Pancreas (tissue), 10 donors: Measurements from ENCODE around the gene MAP3K7. TPM values are rescaled to one million over a fixed set of nuclear protein-coding genes. Genes with fewer than 3 reads are reported as not detected.

Experiments used
- ATAC-seq, 4 donors: fragments of 200-7000 bp; cut with Tn5 transposase; one replicate each; pipeline versions ENCODE4 v1.8.0 to v1.9.1; 2020; ENCODE audit warnings: mild to moderate bottlenecking in 4 of 4, moderate library complexity in 4 of 4
- DNase-seq, 6 donors: peaks; one replicate each; pipeline ENCODE4 v3.0.0-alpha.2; 2020
- FAIRE-seq: peaks from 2 replicates; lab custom pipeline; 2012; peaks lifted over from hg19 to GRCh38; lab: Jason Lieb, UNC
- H3K27ac ChIP-seq, 4 donors: fragments of 200-600 bp; sonication (generic); 1 replicate in 3 of 4; 2 replicates in 1 of 4; pipeline versions ENCODE4 v1.5.0 to v1.8.0; 2020
- H3K27me3 ChIP-seq, 4 donors: fragments of 200-600 bp; one replicate each; pipeline ENCODE4 v1.8.0; 2021
- H3K36me3 ChIP-seq, 3 donors: fragments of 200-600 bp; sonication (generic) in 1 of 3; one replicate each; pipeline versions ENCODE4 v1.5.0 to v1.8.0; 2020 to 2021
- H3K4me1 ChIP-seq, 3 donors: fragments of 200-600 bp; one replicate each; pipeline ENCODE4 v1.8.0; 2021
- H3K4me3 ChIP-seq, 4 donors: fragments of 200-600 bp; sonication (generic) in 2 of 4; one replicate each; pipeline versions ENCODE4 v1.5.0 to v1.8.0; 2020 to 2021
- H3K9me3 ChIP-seq, 4 donors: fragments of 200-600 bp; one replicate each; pipeline ENCODE4 v1.8.0; 2021
- WGBS, 2 donors: extraction: QIAGEN DNeasy Blood & Tissue Kit; methylation state at CpG; one replicate each; pipeline ENCODE4 v1.1.7; 2013; 5-methylcytosine and 5-hydroxymethylcytosine counted together
- intact Hi-C, 3 donors: fragments of 100-400 bp; cut with DNase I; formaldehyde crosslinking; loops; one replicate each; pipeline versions ENCODE4 v1.11.1 to v1.14.2; 2022
- polyA plus RNA-seq, 2 donors: library from polyadenylated mRNA; stranded (reverse); fragments of 200-250 nt; gene quantifications; one replicate each; pipeline ENCODE4 v1.2.3, GENCODE V29; 2013
- total RNA-seq, 6 donors: library from RNA; stranded (reverse); fragmentation: NEBNext Ultra II Directional in 4 of 6; extraction: Animal tissue kit (Norgen Biotek cat#: 25700) in 4 of 6; gene quantifications; one replicate each; pipeline versions ENCODE4 v1.2.1 to v1.2.4, GENCODE V29; 2021 to 2023
- TF ChIP-seq, protein P1 (sequence below), 4 donors: fragments of 200-600 bp; sonication (generic) in 3 of 4; IDR thresholded peaks; one replicate each; pipeline versions ENCODE4 v1.5.0 to v1.8.0; 2021; ENCODE audit warnings: antibody characterized with exemption in 4 of 4
- donor health status: healthy with polysubstance abuse.
- donor health status: DM: no; HTN: no; CAD: no; lungs with moderate emphysema.
- donor health status: DM: no; HTN: no; CAD: no.
- donor health status: control.
- donor health status: control.
- donor health status: Bipolar disorder and iron deficiency.
- donor health status: DM: yes; HTN: yes; CAD: no.
- donor health status: DM: no; HTN: no; CAD: no.
- donor health status: DM: no; HTN: no; CAD: no.
- donor health status: DM: yes; HTN: yes; CAD: no.

The MAP3K7 gene
- total and polyA plus RNA-seq, 8 donors = 4.9 to 13.2 (median 7.4) TPM

DNA sequence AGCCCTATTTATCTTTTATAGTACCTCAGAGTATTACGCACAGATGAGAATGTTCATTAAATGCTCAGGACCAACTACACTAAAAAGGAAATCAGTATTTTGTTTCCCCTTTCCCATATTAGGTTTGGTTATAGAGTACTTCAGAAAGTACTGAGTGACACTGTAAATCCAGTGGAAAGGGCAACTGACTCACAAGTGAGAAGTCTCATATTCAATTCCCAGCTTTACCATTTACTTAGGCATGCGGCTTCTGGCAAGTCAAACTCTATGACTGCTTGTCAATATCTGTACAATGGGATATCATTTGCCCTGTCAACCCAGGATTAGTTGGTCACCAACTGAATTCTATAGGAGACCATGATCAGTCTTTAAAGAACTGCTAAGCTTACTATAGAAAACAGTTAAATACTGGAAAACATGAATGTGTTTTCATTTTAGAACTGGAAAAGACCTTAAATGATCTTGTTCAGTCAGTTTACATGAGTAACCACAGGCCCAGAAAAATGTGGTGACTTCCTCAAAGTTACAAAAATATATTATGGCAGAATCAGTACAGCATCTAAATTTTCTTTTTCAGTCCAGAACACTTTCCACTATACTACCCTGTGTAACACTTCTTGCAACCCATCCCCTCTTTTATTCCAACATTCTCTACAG is 3.6 kb downstream of the MAP3K7 start:
- FAIRE-seq (no peak), ATAC-seq (no peak)
- TF ChIP-seq, protein P1, sequence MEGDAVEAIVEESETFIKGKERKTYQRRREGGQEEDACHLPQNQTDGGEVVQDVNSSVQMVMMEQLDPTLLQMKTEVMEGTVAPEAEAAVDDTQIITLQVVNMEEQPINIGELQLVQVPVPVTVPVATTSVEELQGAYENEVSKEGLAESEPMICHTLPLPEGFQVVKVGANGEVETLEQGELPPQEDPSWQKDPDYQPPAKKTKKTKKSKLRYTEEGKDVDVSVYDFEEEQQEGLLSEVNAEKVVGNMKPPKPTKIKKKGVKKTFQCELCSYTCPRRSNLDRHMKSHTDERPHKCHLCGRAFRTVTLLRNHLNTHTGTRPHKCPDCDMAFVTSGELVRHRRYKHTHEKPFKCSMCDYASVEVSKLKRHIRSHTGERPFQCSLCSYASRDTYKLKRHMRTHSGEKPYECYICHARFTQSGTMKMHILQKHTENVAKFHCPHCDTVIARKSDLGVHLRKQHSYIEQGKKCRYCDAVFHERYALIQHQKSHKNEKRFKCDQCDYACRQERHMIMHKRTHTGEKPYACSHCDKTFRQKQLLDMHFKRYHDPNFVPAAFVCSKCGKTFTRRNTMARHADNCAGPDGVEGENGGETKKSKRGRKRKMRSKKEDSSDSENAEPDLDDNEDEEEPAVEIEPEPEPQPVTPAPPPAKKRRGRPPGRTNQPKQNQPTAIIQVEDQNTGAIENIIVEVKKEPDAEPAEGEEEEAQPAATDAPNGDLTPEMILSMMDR (IDR thresholded peaks at IDR 0.05) = no peak

DNA sequence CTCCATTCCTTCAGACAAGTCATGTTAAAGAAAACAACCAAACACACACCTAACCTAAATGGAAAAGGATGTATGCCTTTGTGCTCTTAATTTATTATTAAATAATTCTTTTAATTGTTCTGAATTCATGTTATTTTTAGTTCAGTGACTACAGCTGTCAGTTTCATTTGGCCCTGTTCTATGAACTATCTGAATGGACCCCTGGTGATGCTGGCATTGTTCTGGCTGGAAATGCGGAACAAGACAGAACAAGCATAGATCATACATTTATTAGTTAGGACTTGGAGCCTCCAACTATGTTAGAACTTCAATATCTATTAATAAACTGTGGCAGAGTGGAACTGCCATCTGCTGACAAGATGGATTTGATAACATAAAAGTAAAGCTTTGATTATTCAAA is 5.7 kb downstream of the MAP3K7 start:
- no peaks in the 10 kb centered on the region for H3K36me3 ChIP-seq
- no peaks in the 10 kb centered on the region for H3K9me3 ChIP-seq
- WGBS, 2 donors = 96 to 98% methylated on average over 1 of the region's 1 CpG
- intact Hi-C loops = no loop called here
- no peak for DNase-seq
- no peak for FAIRE-seq
- TF ChIP-seq, protein P1 (IDR thresholded peaks at IDR 0.05) = no peak
- no peak overlapping the region for H3K4me3 ChIP-seq
- H3K4me1 ChIP-seq = peaks cover 6 to 13% (median 10%) of the 10 kb centered on the region in 3 donors
- H3K27me3 ChIP-seq = no peaks in the 10 kb centered on the region
- no peak overlapping the region for H3K27ac ChIP-seq
- ATAC-seq = no peak

More for the DNA sequence above, 3.6 kb downstream of the MAP3K7 start:
- DNase-seq = no peak
- Histone ChIP-seq H3K27ac (no peak overlapping the region), H3K9me3 (no peaks in the 10 kb centered on the region), H3K27me3 (no peaks in the 10 kb centered on the region), H3K4me1 (peaks cover 11 to 14% (median 13%) of the 10 kb centered on the region in 3 donors), H3K36me3 (no peaks in the 10 kb centered on the region), H3K4me3 (no peak overlapping the region)
- WGBS, 2 donors = 93 to 98% methylated on average over 2 of the region's 2 CpGs
- intact Hi-C loops = no loop called here

DNA sequence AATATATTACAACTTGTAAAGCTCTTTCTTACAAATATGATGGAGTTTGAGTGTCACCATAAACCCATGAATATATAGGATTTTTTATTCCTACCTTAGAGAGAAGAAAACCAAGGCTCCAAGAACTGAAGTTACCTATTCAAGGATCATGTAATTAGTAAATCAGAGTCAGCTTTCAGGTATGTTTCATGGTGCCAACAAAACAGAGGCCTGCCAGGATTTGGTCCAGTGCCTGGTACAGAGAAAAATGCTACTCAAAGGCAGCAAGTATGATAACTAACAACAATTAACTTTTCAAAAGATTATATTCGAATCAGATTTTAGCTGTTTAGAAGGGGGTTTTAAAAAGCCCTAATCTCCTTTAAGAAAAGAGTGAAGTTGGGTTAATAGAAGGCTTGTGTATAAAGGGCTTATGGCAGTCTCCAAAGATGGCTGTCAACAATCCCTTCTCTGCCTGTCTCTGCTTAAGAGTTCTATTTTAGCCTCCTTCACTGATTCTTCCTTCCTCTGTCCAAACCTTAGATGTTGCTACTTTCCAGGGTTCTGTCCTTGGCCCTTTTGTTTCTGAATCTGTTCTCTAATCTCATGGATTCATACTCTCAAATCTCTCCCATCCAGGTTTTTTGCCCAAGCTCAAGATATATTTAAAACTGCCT is 7.8 kb downstream of the MAP3K7 start:
- DNase-seq (no peak), FAIRE-seq (no peak)
- intact Hi-C loops = no loop called here

DNA sequence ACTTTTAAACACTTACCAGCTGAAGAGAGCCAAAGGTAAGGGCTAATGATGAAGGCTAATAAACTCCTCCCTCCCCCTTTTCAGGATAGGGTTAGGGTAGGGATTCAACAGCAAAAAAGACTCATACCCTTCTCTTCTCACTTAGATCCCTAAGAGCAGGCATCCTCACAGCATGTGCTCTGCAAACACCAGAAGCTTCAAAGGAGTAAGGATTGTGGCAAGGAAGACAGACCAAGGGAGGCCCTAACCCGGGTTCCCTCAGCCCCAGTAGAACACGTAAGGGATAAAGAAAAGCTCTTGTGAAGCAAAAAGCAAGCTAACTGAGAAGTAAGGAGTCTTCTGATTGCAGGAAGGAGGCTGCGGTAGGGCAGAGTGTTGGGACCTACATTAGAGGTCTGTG is 11.6 kb downstream of the MAP3K7 start:
- Histone ChIP-seq H3K36me3 (no peaks in the 10 kb centered on the region), H3K27ac (no peak overlapping the region), H3K4me3 (no peak overlapping the region), H3K27me3 (no peaks in the 10 kb centered on the region), H3K4me1 (no peaks in the 10 kb centered on the region), H3K9me3 (no peaks in the 10 kb centered on the region)
- 74 to 78% methylated on average over 3 of the region's 3 CpGs for WGBS, 2 donors
- intact Hi-C loops = no loop called here
- TF ChIP-seq, protein P1 (IDR thresholded peaks at IDR 0.05) = no peak
- ATAC-seq (no peak), DNase-seq (no peak), FAIRE-seq (no peak)

More for the DNA sequence above, 7.8 kb downstream of the MAP3K7 start:
- Histone ChIP-seq H3K4me1 (no peaks in the 10 kb centered on the region), H3K27ac (no peak overlapping the region), H3K36me3 (no peaks in the 10 kb centered on the region), H3K9me3 (no peaks in the 10 kb centered on the region), H3K27me3 (no peaks in the 10 kb centered on the region), H3K4me3 (no peak overlapping the region)
- ATAC-seq = no peak
- WGBS, 2 donors = 56 to 64% methylated on average over 1 of the region's 1 CpG
- TF ChIP-seq, protein P1 (IDR thresholded peaks at IDR 0.05) = no peak

- Histone ChIP-seq H3K27ac (no peak overlapping the region), H3K27me3 (no peaks in the 10 kb centered on the region), H3K9me3 (no peaks in the 10 kb centered on the region), H3K4me3 (no peak overlapping the region), H3K4me1 (no peaks in the 10 kb centered on the region), H3K36me3 (no peaks in the 10 kb centered on the region)
- FAIRE-seq = no peak
- WGBS, 2 donors = 59 to 62% methylated on average over 2 of the region's 2 CpGs
- intact Hi-C loops = no loop called here
- TF ChIP-seq, protein P1 (IDR thresholded peaks at IDR 0.05) = no peak
- DNase-seq = no peak
- no peak for ATAC-seq
Observed at GRCh38 chr6:90574610-90575009, 12.3 kb downstream of the MAP3K7 start.
